ENCODE results near the gene CAPSL.

- TF ChIP-seq CTCF (conservative IDR thresholded peaks at IDR 0.05 in 1 of 2, IDR thresholded peaks at IDR 0.05 in 1 of 2; ENCODE audit: extremely low read depth in 1 of 2, insufficient read depth in 1 of 2, low read depth in 1 of 2, low read length in 2 of 2) (peak in 1 of 2 donors; percentile 13), EZH2 (IDR thresholded peaks at IDR 0.05; ENCODE audit: borderline replicate concordance, low read length) (no peak)
Measured at GRCh38 chr5:35939639-35940038, 1.2 kb upstream of the CAPSL start.

Data from mammary epithelial cell (primary cell).